GM12875 (cell line): Measurements from ENCODE around the gene MTFP1.

Experiments
- H3K4me3 ChIP-seq: one replicate; pipeline ENCODE4 v1.5.1; 2011; ENCODE audit warnings: low read depth, low read length, control low read depth
- CTCF ChIP-seq: IDR thresholded peaks from 2 replicates; pipeline ENCODE4 v1.5.1; 2011; ENCODE audit warnings: low read depth, mild to moderate bottlenecking, control low read depth, inconsistent platforms, low read length, moderate library complexity, borderline replicate concordance; ENCODE audit not compliant: insufficient read depth

Gene MTFP1

DNA sequence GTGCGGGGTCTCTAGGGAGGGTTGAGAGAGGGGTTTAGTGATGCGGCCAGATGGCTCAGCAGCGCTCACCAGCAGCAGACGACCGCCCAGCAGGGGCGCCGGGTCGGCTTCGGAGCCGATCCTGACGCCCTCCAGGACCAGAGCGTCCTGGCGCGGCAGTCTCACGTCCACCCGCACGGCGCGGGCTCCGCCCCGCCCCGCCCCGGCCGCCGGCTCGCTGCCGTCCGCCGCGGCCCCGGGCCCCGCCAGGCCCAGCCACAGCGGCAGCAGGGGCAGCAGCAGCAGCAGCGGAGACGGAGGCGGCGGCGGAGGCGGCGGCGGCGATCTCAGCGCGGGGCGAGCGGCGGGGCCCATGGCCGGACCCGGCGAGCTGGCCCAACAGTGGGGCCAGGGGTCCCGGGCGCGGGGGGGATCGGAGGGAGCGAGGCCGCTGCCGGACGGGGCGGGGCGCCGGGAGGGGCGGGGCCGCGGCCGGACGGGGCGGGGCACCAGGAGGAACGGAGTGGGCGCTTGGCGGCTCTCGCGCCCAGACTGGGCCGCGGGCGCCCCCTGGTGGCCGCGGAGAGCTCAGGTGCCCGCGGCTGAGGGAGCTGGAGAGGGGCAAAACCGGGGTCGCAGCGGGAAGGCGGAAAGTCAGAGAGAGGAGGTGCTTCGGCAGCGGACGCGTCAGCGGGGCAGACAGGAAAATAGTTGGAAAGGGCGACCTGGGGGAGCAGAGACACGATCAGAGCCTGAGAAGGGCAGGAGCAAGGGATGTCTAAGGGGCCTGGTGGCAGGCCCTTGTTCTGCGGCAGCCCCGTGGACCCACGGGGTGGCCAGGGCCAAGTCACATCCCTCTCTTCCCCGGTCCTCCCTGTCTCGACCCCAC lies 38.4 kb upstream of the MTFP1 start, which contains the start of gene RNF215:
TSS of gene RNF215 (minus strand) at position 452 of the 868 bp plus-strand sequence. CDS start at position 354, 98 bp downstream.
- TF ChIP-seq CTCF, result peak; percentile 90
- H3K4me3 ChIP-seq, result peak within 1 kb of the TSS; percentile 60

- peak; percentile 88 for TF ChIP-seq CTCF
- H3K4me3 ChIP-seq, result no peak overlapping the region
These were observed 34.4 kb upstream of the MTFP1 start for GRCh38 chr22:30390974-30391691.

GRCh38 chr22:30392661-30393321 lies 32.8 kb upstream of the MTFP1 start:
- no peak for TF ChIP-seq CTCF
- H3K4me3 ChIP-seq, result no peak overlapping the region

GRCh38 chr22:30393322-30393680 lies 32.3 kb upstream of the MTFP1 start:
- no peak overlapping the region for H3K4me3 ChIP-seq
- no peak for TF ChIP-seq CTCF

DNA sequence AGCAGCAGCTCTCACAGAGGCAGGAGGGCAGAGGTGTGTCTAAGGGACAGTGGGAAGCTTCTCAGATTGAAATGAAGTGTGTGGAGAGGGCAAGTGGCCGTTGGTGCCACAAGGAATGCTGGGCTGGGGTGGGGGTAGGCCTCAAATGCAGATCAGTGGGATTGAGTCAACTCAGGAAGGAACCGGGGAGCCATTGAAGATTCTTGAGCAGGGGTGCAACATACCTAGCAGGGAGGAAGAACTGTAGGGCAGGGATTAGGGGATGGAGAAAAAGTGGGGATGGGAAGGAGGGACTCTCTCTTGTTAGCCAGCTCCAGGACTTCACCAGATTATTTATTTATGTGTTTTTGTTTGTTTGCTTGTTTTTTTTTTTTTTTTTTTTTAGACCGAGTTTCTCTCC lies 31.7 kb upstream of the MTFP1 start:
- H3K4me3 ChIP-seq, result no peak overlapping the region
- no peak for TF ChIP-seq CTCF

DNA sequence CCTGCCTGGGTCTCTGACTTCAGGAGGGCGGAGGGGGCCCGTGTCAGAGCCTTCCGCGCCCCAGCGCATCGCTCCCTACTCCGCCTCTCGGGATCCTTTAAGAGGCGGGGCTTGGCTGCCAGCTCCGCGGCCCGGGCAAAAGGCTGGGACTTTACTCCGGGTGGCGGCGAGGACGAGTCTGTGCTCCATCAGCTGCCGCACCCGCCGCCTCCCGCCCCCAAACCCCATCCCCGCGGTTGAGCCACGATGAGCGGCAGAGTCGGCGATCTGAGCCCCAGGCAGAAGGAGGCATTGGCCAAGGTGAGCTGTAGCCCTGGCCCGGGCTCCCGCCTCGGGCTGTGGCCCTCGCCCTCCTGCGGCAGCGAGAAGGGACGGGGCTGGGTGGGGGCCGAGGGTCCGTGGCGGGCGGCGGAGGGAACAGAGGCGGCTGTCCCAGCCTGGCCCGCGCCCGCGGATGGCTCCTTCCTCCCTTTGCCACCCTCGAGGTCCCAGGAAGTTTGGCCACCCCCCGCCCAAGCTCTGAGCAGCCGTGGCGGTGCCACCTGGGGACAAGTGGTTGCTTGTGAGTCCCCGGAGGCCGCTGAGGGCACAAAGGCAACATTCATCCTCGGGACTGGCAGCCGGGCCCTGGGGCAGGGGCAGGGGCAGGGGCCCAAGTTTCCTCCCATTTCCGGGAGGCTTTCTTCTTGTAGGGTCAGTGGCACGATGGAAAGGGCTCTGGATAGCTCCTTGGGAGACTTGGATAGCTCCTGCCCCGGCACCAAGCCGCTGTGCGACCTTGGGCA lies 28.5 kb upstream of the MTFP1 start, which contains the start of gene SEC14L2:
TSS of gene SEC14L2 (plus strand) at position 148 of the 785 bp plus-strand sequence. CDS start at position 247, 99 bp downstream.
- H3K4me3 ChIP-seq, result peak within 1 kb of the TSS; percentile 48
- no peak for TF ChIP-seq CTCF
